Measurements from ENCODE around the gene ZNF81.
"Not testable (repeated sequence)": the region's sequence is repeated elsewhere in the genome, so short reads cannot be mapped to it uniquely, and the experiment has no call there.

The ZNF81 gene

DNA sequence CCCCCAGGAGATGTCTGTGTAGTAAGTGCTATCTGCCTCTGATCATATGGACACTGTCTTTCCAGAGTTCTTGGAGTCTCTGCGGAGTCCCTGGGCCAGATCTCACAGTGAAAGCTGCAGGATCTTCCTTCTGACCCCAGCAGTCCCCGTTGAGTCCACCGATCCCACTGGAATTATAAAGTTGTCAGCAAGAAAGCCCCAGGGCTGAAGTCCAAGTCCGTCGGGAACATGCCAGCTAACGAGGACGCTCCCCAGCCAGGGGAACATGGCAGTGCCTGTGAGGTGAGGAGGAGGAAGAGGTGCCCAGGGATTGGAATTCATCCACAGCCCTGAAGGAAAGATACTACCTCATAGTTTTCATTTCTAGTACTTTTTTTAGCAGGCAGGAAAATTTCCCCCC lies 9.3 kb downstream of the ZNF81 start:
- no peak for DNase-seq

DNA sequence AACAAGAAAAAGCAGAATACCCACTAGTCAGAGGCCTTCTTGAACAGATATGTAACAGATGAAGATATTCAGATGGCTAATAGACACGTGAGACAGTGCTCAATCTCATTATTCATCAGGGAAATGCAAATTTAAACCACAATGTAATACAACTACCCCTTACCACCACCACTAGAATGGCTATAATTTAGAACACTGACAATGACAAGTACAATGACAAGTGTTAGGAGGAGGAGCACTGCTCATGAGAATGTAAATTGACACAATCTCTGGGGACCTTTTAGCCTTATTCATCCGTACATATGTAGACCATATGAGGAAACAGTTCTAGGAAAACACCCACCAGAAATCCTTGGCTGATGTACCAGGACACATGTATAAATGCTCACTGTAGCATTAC lies 13.1 kb downstream of the ZNF81 start:
- no peak for DNase-seq

DNA sequence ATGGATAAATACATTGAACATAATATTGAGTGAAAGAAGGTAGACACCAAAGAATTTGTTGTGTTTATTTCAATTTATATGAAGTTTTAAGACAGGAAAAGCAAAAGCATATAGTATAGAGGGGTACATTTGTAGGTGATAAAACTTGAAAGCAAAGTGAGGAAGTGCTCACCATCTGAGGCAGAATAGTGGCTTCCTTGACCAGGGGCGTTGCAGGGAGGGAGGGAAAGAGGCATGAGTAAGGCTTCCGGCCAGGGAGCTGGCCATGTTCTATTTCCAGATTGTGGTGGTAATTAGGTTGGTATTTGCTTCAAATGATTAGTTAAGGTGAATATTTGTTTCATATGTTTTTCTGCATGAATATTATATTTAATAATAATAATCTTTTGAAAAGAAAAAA lies 13.7 kb downstream of the ZNF81 start:
- DNase-seq = not testable (repeated sequence)

DNA sequence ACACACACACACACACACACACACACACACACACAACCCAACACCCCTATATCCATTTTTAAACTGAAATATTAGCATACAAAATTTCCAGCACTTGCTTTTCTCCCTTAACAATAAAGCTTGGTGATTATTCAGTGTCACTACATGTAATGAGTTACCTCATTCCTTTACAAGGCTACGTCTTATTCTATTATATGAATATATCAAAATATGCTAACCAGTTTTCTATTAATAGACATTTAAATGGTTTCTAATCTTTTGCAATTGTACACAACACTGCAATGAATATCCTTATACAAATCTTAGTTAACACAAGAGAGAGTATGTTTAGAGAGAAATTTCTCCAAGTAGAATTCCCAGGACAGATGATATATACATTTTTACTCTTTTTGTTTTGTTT lies 14.2 kb downstream of the ZNF81 start:
- DNase-seq = no peak

DNA sequence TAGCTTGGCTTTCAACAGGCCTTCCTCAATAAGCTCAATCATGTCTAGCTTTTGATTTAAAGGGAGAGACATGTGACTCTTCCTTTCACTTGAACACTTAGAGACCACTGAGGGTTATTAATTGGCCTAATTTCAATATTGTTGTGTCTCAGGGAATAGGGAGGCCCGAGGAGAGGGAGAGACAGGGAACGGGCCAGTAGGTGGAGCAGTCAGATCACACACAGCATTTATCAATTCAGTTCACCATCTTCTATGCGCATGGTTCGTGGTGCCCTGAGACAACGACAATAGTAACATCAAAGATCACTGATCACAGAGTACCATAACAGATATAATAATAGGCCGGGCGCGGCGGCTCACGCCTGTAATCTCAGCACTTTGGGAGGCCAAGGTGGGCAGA lies 17.8 kb downstream of the ZNF81 start:
- peak; percentile 18 to 26 for DNase-seq

DNA sequence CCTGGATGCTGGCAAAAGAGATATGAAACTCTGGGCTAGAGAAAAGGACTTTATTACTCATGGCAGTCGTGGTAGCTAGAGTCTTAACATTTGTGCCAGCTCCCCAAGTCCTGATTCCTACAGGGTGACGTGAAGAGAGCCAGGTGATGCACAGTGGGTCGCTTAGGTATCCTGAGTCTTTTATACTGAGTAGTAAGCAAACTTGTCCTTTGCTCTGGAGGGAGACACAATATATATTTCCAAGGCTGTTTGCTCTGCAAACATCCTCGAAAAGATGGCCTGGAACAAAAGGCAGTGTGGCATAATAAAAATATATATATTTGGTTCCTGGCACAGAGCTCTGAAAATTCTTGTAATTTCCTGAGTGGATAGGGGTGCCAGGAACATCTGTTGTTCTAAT lies 23.0 kb downstream of the ZNF81 start:
- no peak for DNase-seq

DNA sequence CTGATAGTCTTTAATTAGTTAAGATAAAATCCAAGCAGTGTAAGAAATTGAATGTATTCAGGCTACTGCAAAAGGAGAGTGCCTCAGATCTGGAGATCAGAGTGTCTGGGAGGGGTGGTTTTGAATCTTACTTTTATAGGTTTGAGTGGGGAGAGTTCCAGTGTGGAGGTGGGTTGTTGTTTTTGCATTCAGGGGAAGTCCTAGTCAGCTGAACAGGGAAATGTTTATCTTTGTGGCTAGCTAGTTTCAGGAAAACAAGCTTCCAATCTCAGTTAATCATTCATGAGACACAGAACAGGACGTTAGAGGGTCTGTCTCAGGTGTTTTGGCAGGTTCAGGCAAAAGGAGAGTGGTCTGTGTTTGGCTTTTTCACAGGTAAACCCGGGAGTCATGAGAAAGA lies 26.0 kb downstream of the ZNF81 start:
- DNase-seq = no peak

DNA sequence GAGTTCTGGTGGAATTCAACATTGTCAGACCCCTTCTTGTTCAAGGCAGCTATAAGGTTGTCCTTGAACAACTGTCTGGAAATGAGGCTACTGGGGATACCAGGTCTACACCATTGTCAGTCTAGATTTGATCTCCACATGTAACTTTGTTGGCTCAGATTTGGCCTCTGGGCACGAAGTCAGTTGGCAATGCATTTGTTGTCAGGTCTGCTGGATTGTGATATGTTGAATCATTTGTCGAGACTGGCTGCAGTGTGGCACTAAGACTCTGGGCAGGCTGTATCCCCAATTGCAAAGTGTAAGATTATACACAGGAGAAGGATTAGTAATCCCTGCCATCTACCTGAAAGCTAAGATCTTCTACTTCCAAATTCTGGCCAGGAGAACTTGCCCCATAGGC lies 26.5 kb downstream of the ZNF81 start:
- DNase-seq = no peak

DNA sequence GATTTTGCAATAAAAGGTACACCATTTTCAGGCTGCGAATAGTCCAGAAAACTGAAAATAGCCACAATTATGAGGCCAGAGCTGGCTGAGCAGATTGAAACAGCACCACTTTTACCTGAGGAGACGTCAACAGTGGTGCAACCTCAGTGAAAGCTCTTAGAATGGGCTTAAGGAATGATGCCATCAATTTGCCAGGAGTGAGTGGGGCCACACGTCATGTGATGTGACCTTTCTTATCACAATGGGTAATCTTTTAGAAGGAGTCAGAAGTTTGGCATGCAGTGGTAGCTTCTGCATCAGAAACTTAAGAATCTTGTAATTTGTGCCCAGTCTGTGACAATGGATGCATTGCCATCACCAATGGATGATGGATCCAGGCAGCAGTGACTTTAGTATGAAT lies 27.6 kb downstream of the ZNF81 start:
- DNase-seq = no peak

DNA sequence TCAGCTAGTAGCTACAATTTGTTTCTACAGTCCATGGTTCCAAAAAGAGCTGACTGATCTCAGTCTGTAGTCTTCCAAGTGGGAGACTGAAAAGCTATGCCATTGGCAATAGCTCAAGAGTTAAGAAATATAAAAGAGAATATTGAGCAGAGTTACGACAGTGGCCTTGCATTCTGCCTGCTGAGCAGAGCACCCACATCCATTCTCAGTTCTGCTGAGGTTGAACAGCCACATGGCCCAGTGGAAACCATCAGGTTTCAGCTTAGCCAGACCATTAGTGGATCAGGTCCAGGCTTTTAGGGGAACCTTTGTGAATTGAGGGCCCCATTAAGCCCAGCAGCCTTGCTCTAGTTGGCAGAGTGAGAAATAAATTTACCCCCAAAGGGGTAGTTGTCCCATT lies 28.1 kb downstream of the ZNF81 start:
- DNase-seq = no peak

DNA sequence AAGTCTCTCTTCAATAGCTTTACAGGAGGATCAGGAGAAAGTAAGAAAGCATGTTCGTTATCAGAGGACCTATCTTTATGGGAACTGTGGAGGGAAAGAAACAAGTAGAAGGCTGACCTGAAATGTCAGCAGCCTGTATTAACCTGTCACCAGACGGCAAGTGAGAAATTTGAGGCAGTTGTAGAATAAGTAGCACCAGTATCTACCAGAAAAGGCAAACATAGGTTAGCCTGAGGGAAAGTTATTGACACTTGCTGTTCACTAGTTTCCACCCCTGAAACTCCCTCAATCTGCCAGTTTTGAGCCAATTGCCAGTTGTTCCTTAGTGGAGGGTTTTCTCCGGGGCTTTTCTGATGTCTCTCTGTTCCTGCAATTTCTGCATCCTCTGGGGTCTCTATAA lies 36.4 kb downstream of the ZNF81 start:
- DNase-seq = no peak

DNA sequence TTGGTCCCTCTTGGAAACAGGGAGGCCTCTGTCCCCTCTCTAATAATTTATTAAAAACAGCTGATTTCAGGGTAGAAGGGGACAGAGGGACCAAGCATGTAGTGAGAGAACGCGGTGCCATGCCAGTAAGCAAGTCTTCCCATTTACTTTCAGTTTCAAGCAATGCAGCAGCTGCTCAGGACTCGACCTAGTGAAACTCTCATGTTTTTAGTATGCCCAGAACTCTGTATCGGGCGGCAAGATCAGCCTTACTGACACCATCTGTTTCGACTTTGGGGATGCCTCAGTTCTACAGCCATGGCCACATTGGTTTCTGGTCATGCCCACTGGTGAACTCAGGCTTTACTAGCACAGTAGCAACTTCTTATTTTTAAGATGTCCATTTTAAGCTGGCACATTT lies 40.6 kb downstream of the ZNF81 start:
- no peak for DNase-seq

DNA sequence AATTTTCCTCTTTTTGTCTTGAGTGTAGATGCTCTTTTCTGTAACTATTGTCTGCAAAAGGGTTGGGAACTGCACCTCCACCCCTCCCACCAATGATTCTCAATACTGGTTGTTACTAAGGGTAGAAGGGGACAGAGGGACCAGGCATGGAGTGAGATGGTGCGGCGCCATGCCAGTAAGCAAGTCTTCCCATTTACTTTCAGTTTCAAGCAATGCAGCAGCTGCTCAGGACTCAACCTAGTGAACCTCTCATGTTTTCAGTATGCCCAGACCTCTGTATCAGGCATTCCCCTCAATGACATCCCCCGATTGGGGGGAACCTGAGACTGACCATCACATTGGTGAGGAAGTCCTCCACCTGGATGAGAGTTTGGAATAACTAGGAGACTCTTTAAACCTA lies 41.5 kb downstream of the ZNF81 start:
- DNase-seq = no peak

DNA sequence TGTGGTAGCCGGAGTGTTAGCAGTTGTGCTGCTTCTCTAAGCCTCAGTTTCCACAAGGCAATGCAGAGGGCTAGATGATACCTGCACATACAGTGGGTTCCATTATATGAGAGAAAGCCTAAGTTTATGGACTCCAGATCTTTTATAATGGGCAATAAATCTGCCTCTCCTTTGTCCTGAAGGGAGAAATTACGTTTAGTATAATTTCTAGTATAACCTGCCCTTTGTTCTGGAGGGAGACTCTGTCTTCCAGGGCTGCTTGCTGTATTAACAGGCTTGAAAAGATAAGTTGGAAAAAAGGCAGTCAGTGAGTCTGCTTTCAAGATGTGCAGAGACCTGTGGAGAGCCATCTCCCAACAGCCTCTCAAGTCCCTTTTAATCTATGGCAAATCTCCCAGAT lies 42.8 kb downstream of the ZNF81 start:
- DNase-seq = no peak

DNA sequence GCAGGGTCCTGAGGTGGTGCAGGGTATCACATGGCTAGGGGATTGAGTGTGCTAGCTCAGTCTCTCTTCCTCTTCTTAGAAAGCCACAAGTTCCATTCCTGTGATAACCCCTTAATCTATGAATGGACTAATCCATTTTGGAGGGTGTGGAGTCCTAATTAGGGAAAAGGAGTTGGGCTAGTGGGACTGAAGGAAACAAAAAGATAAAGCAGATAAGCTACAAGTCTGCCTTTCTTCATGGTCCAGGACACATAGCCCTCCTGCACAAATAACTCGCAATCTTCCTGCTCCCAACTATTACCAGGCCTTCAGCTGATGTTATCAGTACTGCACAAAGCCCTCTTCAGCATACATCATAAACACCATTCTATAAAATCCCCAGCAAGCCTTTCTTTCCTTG lies 44.2 kb downstream of the ZNF81 start:
- DNase-seq = no peak

DNA sequence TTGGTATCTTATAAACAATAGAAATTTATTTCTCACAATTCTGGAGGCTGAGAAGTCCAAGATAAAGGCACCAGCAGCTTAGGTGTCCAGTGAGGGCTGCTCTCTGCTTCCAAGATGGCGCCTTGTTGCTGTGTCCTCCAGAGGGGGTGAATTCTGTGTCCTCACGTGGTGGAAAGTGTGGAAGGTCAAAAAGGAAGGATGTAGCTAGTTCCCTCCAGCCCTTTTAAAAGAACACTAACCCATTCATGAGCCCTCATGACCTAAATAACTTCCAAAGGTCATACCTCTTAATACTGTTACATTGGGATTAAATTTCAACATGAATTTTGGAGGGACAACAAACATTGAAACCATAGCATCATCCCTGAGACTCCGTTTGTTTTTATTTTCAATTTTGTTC lies 48.8 kb downstream of the ZNF81 start:
- DNase-seq = no peak

DNA sequence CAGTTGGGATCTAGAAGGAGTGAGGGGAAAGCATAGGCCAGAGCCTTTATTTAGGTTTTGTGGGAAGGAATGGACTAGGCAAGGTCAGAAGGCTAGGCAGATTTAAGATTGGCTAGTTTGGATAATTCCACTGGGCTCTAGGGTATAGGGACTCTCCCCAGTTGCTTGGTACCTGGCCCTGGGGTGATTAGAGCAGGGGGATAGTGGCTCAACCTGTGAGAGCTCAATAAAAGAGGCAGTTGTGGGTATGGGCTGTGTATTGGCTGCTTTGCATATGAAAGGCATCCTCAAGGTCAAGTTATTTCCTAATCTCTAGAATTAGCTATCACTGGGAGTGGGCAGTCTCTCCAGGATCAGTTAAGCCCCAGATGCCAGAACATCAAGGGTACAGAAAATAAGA lies 61.3 kb downstream of the ZNF81 start:
- no peak for DNase-seq

DNA sequence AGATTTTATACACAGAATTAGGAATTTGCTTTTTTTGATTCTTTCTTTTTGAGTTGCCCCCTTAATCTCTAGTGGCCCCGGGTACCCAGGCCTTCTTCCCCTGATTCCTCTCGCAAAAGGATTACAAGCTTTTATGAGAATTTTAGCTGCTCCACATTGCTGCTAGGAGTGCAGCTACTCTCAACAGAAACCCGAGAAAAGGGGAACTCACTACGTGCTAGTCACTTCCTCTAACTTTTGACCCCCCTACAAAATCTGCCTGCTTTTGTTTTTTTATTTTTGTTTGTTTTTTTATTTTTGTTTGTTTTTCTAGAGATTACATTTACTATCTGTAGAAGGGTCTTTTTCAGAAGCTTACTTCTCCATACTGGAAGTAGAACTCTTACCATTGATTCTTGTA lies 64.1 kb downstream of the ZNF81 start:
- DNase-seq = no peak

DNA sequence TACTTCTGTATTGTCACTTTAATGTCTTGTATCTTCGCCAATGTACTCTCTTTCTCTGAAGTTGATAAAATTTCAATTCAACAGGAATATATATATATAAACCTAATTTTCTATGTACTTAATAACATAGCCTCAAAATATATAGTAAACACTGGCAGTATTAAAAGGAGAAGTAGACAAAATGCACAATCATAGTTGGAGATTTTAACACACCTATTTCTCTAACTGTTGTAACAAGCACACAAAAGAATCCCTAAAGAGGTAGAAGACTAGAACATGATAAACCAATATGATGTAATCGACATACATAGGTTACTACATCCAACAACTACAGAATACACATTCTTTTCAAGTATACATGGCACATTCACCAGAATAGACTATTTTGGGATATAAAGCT lies 65.5 kb downstream of the ZNF81 start:
- no peak for DNase-seq

DNA sequence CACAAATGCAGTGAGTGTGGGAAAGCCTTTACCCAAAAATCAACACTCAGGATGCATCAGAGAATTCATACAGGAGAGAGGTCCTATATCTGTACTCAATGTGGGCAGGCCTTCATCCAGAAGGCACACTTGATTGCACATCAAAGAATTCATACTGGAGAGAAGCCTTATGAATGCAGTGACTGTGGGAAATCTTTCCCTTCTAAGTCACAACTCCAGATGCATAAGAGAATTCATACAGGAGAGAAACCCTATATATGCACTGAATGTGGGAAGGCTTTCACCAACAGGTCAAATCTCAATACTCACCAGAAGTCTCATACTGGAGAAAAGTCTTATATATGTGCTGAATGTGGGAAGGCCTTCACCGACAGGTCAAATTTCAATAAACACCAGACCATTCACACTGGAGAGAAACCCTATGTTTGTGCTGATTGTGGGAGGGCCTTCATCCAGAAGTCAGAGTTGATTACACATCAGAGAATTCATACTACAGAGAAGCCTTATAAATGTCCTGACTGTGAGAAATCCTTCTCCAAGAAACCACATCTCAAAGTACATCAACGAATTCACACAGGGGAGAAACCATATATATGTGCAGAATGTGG lies 79.3 kb downstream of the ZNF81 start:
- DNase-seq = no peak

DNA sequence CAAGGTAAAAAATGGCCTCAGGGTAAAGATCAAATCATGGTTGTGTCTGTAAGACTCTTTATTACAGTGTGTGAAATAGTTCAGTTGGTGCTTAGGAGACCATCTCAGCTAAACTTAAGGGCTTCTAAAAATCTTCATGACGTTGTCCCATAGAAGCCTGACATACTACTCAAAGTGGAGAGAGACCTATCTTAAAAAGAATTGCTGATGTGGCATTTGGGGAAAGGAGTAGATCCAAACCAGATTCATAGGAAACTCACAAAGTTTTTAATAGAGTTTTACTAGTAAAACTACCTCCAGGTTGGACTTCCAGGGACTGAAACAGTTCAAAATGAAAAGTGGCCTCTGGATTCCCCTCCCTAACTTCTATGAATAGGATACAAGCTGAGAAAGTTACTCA lies 81.6 kb downstream of the ZNF81 start:
- no peak for DNase-seq

DNA sequence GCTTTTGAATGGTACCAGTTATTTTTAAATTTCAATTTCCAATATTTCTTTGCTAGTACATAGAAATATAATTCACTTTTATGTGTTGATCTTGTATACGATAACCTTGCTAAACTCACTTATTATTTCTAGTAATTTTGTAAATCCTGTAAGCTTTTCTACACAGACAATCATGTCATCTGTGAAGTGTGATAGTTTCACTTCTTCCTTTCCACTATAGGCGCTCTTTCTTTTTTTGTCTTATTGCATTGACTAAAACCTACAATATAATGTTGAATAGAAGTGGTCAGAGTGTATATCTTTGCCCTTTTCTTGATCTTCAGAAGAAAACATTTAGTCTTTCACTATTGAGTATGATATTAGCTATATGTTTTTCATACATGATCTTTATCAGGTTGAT lies 90.5 kb downstream of the ZNF81 start:
- DNase-seq = no peak

DNA sequence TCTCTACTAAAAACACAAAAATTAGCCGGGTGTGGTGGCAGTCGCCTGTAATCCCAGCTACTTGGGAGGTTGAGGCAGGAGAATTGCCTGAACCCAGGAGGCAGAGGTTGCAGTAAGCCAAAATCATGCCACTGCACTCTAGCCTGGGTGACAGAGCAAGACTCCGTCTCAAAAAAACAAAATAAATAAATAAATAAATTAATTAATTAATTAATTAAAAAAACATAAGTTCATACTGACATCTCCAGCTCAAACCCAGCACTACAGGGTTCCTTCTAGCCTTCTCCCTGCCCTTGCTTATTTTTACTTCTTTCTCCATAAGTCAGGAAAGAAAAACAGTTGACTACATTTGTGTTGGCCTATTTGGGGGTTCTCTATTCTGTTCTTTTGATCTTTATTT lies 95.3 kb downstream of the ZNF81 start:
- DNase-seq = not testable (repeated sequence)

DNA sequence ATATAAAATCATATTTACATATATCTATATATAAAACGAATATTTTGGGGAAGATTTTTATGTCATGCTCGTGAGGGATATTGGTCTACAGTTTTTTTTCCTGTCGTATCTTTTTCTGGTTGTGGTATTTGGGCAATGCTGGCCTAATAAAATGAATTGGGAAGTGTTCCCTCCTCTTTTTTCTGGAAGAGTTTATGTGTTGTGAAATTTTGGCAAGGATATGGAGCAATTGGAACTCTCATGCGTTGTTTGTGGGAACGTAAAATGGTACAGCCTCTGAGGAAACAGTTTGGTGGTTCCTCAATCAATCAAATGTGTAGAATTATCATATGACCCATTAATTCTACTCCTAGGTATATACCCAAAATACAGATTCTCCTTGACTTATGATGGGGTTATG lies 97.2 kb downstream of the ZNF81 start:
- no peak for DNase-seq

DNA sequence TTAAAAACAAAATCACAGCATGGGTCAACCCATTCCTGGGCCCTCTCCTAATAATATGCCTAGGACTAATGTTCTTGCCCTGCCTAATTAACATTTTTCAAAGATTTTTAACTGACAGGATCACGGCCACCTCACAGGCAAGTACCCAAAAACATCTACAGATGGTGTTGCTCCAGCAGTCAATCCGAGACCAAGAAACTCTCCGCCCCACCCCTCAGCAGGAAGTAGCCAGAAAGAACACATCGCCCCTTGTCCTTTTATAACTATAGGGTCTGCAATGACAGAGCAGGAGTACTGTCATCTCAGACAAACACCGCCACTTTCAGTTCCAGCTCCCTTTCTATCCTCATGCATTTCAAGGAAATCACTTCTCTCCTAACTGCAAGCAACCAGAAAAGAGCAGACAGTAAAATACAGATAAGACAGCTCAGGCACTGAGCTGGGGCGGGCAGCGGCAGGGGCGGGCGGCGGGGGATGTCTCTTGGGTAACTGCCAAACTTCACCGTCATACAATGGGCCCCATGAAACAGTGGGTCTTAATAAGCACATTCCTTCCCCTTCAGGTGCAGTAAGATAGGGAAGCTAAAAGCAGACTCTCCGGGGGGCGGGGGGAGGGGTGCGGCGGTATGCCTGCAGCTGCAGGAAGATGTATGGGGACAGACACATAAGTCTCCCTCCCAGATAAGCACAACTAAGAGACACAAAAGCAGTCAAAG lies 99.7 kb downstream of the ZNF81 start:
- DNase-seq = no peak
